ENCODE data around the gene OR10A6. TPM values are rescaled to one million over a fixed set of nuclear protein-coding genes. Genes with fewer than 3 reads are reported as not detected.

Gene OR10A6
- polyA plus RNA-seq, 3 donors: 0.08 to 0.20 TPM; not detected in 1

- DNase-seq (ENCODE audit: extremely low read depth in 1 of 11, low read depth in 9 of 11, low spot score in 4 of 11): no peak
Measured at GRCh38 chr11:7924536-7924935, 6.5 kb downstream of the OR10A6 start.

DNA sequence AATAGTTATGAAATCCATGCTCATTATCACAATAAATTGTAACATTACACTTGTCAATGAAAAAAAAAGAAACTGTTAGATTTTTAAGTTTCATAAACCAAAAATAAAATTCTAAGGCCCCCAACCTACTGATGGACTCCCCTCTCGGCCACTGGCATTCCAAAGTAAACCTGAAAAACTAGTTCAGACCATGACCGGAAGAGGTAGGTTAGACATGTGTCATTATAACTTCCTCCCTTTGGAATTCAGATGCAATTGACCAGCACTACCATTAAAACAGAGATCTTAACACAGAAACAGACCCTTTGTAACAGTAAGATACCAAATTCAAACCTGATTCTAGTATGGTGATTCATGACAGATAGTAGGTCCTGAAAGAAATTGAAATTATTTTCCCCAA lies 12.9 kb downstream of the OR10A6 start:
- DNase-seq (ENCODE audit: extremely low read depth in 1 of 11, low read depth in 9 of 11, low spot score in 4 of 11): no peak

DNA sequence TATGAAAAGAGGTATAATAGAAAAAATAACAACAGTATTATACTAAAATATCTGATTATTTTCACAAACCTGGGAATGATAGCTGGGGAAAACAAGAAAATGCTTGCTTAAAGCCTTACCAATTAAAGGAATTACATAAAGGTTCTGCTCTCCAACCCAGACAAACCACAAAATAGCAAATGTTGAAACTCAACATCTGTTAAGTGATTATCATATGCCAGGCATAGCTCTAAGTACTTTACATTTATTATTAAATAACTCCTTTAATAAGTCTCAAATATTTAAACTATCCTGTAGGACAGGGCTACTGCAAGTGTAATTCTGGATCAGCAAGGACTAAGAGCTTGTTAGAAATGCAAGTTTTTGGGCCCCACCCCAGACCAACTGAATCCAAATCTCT lies 20.1 kb downstream of the OR10A6 start:
- DNase-seq (ENCODE audit: extremely low read depth in 1 of 11, low read depth in 9 of 11, low spot score in 4 of 11): no peak

DNA sequence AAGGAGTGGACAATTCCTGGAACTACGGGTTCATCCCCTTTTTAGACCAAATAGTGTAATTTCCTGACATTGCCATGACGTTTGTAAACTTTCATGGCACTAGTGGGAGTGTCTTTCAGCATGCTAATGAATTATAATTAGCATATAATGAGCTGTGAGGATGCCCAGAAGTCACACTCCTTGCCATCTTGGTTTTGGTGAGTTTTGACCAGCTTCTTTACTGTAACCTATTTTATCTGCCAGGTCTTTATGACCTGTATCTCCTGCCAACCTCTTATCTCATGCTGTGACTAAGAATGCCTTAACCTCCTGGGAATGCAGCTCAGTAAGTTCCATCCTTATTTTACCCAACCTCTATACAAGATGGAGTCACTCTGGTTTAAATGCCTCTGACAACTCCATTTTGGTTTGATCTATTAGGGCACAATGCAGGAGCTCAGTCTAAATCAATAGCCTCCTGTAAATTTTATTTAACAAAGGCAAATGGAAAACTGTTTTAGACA lies 20.7 kb downstream of the OR10A6 start:
- DNase-seq (ENCODE audit: extremely low read depth in 1 of 11, low read depth in 9 of 11, low spot score in 4 of 11): no peak

DNA sequence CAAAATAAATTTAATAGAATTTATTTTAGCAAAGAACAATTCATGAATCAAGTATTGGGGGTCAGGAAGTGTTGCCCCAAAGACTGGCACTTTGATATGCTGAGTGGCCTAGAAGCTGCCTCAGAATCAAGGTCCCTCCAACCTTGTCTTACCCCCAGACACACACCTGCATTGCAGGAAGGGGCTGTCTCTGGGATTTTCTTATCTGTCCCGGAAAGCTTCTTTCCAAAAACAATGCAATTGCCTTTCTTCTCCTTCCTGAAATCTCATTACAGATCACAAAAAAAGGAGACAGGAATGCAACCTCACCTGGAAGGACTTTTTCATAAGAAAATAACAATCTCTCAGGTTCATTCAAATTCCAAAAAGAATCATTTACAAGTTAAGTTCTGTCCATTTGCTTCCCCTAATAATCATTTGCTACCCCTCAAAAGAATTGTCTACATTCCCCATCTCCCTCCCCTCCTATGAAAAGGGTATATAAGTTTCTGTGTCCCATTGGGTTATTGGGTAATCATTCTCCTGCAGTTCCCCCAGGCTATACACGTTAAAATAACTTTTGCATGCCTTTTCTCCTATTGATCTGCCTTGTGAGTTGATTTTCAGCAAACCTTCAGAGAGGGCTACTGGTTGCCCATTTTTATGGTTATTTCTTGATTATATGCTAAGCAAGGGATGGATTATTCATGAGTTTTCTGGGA lies 21.3 kb downstream of the OR10A6 start:
- DNase-seq (ENCODE audit: extremely low read depth in 1 of 11, low read depth in 9 of 11, low spot score in 4 of 11): no peak

GRCh38 chr11:7907121-7907520 lies 23.9 kb downstream of the OR10A6 start:
- no peak for DNase-seq (ENCODE audit: extremely low read depth in 1 of 11, low read depth in 9 of 11, low spot score in 4 of 11)

DNA sequence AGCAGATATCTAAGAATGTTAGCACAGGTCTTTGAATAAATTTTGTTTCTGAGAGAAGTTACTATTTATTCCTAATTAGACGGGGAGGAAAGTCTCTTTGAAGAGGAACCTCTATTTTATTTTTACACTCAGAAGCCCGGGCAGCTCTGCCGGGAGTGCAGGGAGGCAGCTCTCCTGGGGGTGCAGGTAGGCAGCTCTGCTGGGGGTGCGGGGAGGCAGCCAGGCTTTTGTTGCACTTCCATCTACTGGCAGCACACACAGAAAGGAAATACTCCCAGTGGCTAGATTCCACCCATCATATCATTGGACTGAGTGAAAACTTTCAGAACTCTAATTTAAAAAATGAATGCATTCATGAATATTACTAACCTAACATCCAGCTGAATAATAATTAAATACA lies 24.6 kb downstream of the OR10A6 start:
- no peak for DNase-seq (ENCODE audit: extremely low read depth in 1 of 11, low read depth in 9 of 11, low spot score in 4 of 11)

- no peak for DNase-seq (ENCODE audit: extremely low read depth in 1 of 11, low read depth in 9 of 11, low spot score in 4 of 11)
Measured at GRCh38 chr11:7905961-7906429, 25.1 kb downstream of the OR10A6 start.

DNA sequence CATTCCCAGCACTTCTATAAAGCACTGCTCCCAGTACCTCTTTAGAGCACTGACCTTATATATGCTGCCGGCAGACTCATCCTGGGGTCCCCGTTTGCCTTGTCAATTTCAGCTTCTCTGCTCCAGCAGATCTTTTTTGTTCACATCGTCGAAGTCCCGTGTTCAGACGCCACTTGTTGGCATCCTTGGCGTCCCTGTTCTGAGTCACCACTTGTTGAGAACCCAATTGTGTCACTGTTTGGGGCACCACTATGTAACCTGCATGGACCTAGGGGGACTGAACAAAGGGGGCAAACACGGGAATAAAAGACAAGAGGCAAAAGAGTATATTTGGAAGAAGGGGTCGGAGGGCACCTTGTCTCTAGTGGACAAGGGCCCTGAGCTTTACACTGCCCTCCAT lies 25.5 kb downstream of the OR10A6 start:
- DNase-seq (ENCODE audit: extremely low read depth in 1 of 11, low read depth in 9 of 11, low spot score in 4 of 11): no peak

- DNase-seq (ENCODE audit: extremely low read depth in 1 of 11, low read depth in 9 of 11, low spot score in 4 of 11): no peak
Measured at GRCh38 chr11:7904917-7905316, 26.2 kb downstream of the OR10A6 start.

DNA sequence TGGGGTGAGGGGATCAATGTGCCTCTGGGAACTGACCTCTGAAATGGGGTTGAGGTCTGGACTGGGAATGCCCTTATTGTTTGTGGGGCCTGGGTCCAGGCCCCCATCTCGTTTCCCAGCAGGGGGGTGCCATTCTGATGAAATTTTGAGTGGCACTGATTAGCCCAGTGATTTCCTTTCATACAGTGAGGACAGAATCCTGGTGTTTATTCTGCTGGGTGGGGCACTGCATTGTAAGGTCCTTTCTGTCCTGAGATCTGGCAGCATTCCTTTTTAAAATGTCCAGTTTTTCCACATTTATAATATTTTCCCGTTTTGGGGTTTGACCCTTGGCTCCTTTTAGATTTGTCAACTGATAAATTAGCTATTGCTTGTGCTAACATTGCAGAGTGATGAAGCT lies 27.1 kb downstream of the OR10A6 start:
- no peak for DNase-seq (ENCODE audit: extremely low read depth in 1 of 11, low read depth in 9 of 11, low spot score in 4 of 11)

- DNase-seq (ENCODE audit: extremely low read depth in 1 of 11, low read depth in 9 of 11, low spot score in 4 of 11): no peak
Measured at GRCh38 chr11:7901319-7901854, 29.7 kb downstream of the OR10A6 start.

GRCh38 chr11:7900686-7901085 lies 30.4 kb downstream of the OR10A6 start:
- no peak for DNase-seq (ENCODE audit: extremely low read depth in 1 of 11, low read depth in 9 of 11, low spot score in 4 of 11)

GRCh38 chr11:7899418-7899817 lies 31.6 kb downstream of the OR10A6 start:
- no peak for DNase-seq (ENCODE audit: extremely low read depth in 1 of 11, low read depth in 9 of 11, low spot score in 4 of 11)

GRCh38 chr11:7898666-7899283 lies 32.3 kb downstream of the OR10A6 start:
- no peak for DNase-seq (ENCODE audit: extremely low read depth in 1 of 11, low read depth in 9 of 11, low spot score in 4 of 11)

DNA sequence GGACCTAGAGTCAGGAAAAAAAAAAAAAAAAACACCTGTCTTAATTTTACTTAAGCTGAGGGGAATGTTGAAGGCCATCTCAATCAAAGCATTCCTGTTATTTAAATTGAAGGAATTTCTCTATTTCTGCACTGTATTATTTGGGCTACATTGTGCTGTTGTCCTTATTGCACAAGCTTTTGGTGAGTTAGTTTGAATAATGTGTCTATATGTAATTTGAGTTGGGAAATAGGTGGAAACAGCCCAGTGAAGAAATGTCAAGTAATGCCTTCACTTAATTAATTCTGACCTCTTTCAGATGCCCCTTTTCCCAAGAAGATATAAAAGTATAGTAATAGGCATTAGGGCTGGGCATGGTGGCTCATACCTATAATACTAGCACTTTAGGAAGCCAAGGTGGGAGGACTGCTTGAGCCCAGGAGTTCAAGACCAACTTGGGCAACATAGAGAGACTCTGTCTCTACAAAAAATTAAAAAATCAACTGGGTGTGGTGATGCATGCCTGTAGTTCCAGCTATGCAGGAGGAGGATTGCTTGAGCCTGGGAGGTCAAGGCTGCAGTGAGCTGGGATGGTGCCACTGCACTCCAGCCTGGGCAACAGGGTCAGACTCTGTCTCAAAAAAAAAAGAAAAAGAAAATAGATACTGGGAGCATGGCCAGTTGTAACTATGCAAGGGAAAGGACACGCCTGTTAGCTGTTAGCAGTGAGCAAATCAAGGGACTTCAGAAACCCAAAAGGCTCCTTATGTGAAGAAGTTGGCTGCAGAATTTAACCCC lies 34.9 kb downstream of the OR10A6 start:
- no peak for DNase-seq (ENCODE audit: extremely low read depth in 1 of 11, low read depth in 9 of 11, low spot score in 4 of 11)

- no peak for DNase-seq (ENCODE audit: extremely low read depth in 1 of 11, low read depth in 9 of 11, low spot score in 4 of 11)
Measured at GRCh38 chr11:7894251-7894650, 36.8 kb downstream of the OR10A6 start.

DNA sequence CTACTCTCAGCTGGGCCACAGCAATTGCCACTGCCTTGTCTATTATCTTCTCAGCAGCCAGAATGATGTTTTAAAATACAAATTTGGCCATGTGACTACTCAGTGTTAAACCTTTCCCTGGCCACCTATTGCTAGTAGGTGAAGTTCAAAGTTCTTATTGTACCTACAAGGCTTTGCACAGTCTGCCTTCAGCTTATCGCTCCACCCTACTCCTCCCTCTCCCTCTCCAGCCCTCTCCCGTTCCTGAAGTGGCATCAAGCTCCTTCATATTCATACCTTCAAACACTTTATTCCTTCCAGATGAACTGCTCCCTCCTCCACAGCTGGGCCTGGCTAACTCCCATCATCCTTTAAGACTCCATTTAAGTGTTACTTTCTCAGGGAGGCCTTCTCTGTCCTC lies 37.3 kb downstream of the OR10A6 start:
- DNase-seq (ENCODE audit: extremely low read depth in 1 of 11, low read depth in 9 of 11, low spot score in 4 of 11): no peak

DNA sequence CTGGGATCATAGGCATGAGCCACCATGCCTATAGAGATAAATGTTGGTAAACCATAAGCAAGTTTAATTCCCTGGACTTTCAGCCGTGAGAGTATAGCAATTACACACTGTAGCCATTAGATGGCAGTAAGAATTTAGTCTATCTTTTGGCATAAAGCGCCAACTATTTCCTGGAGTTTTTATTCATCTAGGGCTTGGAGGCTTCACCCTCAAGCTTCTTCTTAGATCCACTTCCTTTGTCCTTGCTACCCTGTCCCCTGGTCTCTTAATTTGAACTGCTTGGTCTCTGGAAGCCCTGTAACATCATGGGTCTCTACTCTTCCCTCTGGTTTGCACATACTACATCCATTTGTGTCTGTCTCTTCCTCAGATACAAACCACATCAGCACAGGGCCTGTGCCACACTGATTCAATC lies 38.2 kb downstream of the OR10A6 start:
- peak in 7 of 11 donors; percentile 23 to 57 (median 29) for DNase-seq (ENCODE audit: extremely low read depth in 1 of 11, low read depth in 9 of 11, low spot score in 4 of 11)
